Right cardiac atrium (tissue), 5 donors: ENCODE measurements around the gene MUSTN1. TPM values are rescaled to one million over a fixed set of nuclear protein-coding genes. Genes with fewer than 3 reads are reported as not detected.

Experiments
- ATAC-seq, 2 donors: fragments of 200-7000 bp; cut with Tn5 transposase; one replicate each; pipeline versions ENCODE4 v1.8.0 to v1.9.1; 2020; ENCODE audit warnings: moderate library complexity in 2 of 2, mild to moderate bottlenecking in 1 of 2
- DNase-seq, 3 donors: peaks; one replicate each; pipeline ENCODE4 v3.0.0-alpha.2; 2020
- H3K27ac ChIP-seq: one replicate; pipeline ENCODE4 v1.5.1; 2013; ENCODE audit warnings: mild to moderate bottlenecking, low read length, control low read depth, moderate library complexity
- H3K27me3 ChIP-seq: one replicate; pipeline ENCODE4 v1.6.1; 2013; ENCODE audit not compliant: control insufficient read depth, insufficient read depth
- H3K4me1 ChIP-seq: one replicate; pipeline ENCODE4 v1.6.1; 2013; ENCODE audit warnings: low read length; ENCODE audit not compliant: control insufficient read depth, insufficient read depth
- H3K4me3 ChIP-seq: one replicate; pipeline ENCODE4 v1.5.1; 2013; ENCODE audit warnings: low read length, control low read depth
- H3K9me3 ChIP-seq: one replicate; pipeline ENCODE4 v1.6.1; 2013; ENCODE audit warnings: low read length; ENCODE audit not compliant: control insufficient read depth
- WGBS: extraction: QIAGEN DNeasy Blood & Tissue Kit; methylation state at CpG from one replicate; pipeline ENCODE4 v1.1.7; 2013; 5-methylcytosine and 5-hydroxymethylcytosine counted together
- intact Hi-C, 4 donors: fragments of 100-400 bp; cut with DNase I; formaldehyde crosslinking; loops; one replicate each; pipeline versions ENCODE4 v1.11.0 to v1.14.0; 2022 to 2023
- polyA plus RNA-seq: library from polyadenylated mRNA; stranded (reverse); fragments of 200-250 nt; gene quantifications from one replicate; pipeline ENCODE4 v1.2.3, GENCODE V29; 2013
- total RNA-seq, 4 donors: library from RNA; stranded (reverse); fragmentation: NEBNext Ultra II Directional; extraction: Animal tissue kit (Norgen Biotek cat#: 25700); gene quantifications; one replicate each; pipeline ENCODE4 v1.2.1, GENCODE V29; 2021
- donor health status: healthy with polysubstance abuse.
- donor health status: DM: no; HTN: yes; CAD: no.
- donor health status: DM: no; HTN: no; CAD: no.
- donor health status: DM: no; HTN: yes; CAD: no; lungs with severe emphysema.
- donor health status: DM: yes; HTN: yes; CAD: no.

Gene MUSTN1
- total and polyA plus RNA-seq, 5 donors: 12.7 to 152 (median 42.0) TPM

DNA sequence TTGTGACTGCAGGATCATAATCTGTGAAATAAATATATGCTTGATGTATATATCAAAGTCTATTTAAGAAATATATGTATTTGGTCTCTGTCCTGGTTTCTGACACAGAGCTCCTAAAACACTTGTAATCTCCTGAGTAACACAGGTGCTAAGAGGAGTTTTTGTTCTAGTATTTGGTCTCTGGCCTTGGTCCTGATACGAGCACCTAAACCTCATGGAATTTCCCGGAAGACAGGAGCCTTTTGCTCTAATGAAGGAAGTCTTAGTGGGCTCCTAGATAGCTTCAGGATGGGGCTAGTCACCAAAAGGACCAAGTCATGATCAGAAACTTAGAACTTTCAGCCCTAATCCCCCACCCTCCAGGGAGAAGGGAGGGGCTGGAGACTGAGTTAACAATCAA is 19.2 kb upstream of the MUSTN1 start:
- Histone ChIP-seq H3K27ac (no peak overlapping the region), H3K27me3 (no peaks in the 10 kb centered on the region), H3K4me1 (no peaks in the 10 kb centered on the region), H3K9me3 (no peaks in the 10 kb centered on the region), H3K4me3 (no peak overlapping the region)
- WGBS: 91% methylated on average over 2 of the region's 2 CpGs
- intact Hi-C loops: loop anchor here in 2 of 4 donors (5.0 kb wide), 1 partner anchor 218 kb away; no protein-coding TSS in a partner anchor
- no peak for DNase-seq
- no peak for ATAC-seq

DNA sequence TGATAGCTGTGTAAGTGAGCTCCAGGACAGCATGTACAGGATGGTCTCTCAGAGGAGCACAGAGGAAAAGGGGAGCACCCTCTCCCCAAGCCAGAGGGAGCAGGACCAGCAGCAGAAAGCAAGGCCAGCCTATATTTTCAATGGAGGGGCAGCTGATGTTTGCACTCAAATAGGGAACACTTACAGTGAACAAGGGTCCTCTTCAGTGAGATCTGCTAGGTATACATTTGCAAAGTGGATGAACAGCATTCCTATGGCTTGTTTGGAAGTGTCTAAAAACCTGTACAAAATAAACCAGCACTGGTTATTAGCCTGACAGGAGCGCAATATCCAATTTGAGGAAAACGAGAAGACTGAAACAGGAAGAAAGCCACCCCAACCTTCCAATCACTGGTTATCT is 17.6 kb upstream of the MUSTN1 start:
- intact Hi-C loops: loop anchor here in 2 of 4 donors (5.0 kb wide), 1 partner anchor 220 kb away; no protein-coding TSS in a partner anchor
- H3K27me3 ChIP-seq: no peaks in the 10 kb centered on the region
- DNase-seq (no peak), ATAC-seq (no peak)
- no peaks in the 10 kb centered on the region for H3K4me1 ChIP-seq
- no peak overlapping the region for H3K4me3 ChIP-seq
- no peaks in the 10 kb centered on the region for H3K9me3 ChIP-seq
- WGBS: 74% methylated on average over 2 of the region's 2 CpGs
- no peak overlapping the region for H3K27ac ChIP-seq

DNA sequence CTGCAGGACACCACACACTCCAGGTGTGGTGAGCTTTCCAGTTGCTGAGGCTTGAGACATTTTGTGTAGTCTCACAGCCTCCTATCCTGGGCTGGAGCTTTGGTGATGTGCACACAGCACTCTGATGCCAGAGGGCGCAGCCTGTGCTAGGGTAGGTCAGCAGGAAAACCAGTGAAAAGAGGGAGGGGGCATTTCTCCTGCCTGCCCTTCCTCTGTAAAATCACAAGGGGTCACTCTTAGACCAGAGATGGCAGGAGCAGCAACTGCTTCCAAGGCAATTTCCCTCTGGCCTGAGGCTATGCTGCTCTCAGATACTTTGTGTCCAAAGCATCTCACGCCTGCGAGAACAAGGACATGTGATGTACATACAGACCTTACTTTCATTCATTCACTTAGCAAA is 16.5 kb upstream of the MUSTN1 start:
- Histone ChIP-seq H3K27me3 (no peaks in the 10 kb centered on the region), H3K4me1 (no peaks in the 10 kb centered on the region), H3K27ac (no peak overlapping the region), H3K4me3 (no peak overlapping the region), H3K9me3 (no peaks in the 10 kb centered on the region)
- no peak for DNase-seq
- ATAC-seq: peak; percentile 27 to 50
- intact Hi-C loops: loop anchor here in 2 of 4 donors (5.0 kb wide), 1 partner anchor 221 kb away; no protein-coding TSS in a partner anchor
- 75% methylated on average over 3 of the region's 3 CpGs for WGBS

DNA sequence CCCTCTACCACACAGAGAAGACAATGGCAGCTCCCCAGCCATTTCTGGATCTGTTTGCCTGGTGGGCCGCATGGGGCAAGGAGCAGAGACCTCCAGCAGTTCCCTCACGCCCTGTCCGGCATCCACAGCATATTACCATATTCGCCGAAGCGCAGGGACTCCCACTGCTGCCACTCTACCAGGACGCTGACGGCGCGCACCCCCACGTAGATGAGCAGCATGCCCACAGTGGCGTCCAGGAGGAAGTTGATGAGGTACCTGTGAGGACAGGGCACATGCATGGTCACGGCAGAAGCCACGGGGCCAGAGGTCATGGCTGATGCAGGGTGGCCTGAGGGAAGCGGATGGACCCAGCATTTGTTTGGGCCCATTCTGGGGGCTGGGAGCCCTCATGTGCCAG is 14.8 kb upstream of the MUSTN1 start:
- Histone ChIP-seq H3K4me1 (peaks cover 4% of the 10 kb centered on the region), H3K27ac (no peak overlapping the region), H3K4me3 (no peak overlapping the region), H3K9me3 (no peaks in the 10 kb centered on the region), H3K27me3 (no peaks in the 10 kb centered on the region)
- ATAC-seq (no peak), DNase-seq (peak in 1 of 3 donors; percentile 21)
- intact Hi-C loops: loop anchor here in 2 of 4 donors (5.0 kb wide), 1 partner anchor 223 kb away; no protein-coding TSS in a partner anchor
- WGBS: 96% methylated on average over 15 of the region's 15 CpGs

DNA sequence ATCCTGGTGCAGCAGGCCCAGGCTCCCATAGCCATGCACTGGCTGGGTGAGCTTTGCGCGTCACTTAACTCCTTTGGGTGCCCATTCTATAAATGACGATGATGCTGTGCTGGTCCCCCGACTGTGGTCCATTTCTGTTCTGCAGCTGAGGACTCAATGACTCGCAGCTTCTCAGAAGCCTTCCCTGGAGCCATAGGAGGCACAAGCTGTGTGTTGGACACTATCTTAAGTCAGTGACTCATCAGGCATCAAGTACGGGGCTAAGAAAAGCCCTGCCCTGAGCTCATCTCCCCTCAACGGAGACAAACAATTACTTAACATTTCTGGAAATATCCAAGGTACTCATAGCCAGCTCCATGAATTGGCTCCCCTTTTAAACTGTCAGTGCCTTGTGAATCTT is 13.8 kb upstream of the MUSTN1 start:
- no peaks in the 10 kb centered on the region for H3K9me3 ChIP-seq
- no peaks in the 10 kb centered on the region for H3K27me3 ChIP-seq
- WGBS: 67% methylated on average over 7 of the region's 7 CpGs
- ATAC-seq (no peak), DNase-seq (peak in 2 of 3 donors; percentile 5 to 8)
- intact Hi-C loops: no loop called here
- peaks cover 10% of the 10 kb centered on the region for H3K4me1 ChIP-seq
- peak overlapping the region; percentile 34 for H3K27ac ChIP-seq
- H3K4me3 ChIP-seq: no peak overlapping the region

DNA sequence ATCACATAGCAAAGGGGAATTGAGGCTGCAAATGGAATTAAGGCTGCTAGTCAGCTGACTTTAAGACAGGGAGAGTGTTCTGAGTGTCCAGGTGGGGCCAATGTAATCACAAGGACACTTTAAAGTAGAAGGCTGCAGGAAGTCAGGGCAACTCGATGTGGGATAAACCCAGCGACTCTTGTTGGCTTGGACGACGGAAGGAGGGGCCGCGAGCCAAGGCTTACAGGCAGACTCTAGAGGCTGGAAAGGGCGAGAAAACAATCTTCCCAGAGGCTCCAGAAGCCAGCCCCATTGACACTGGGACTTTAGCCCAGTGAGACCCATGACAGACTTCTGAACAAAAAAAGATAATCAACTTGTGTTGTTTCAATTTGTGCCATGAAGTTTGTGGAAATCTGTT is 12.9 kb upstream of the MUSTN1 start:
- DNase-seq (peak in 2 of 3 donors; percentile 5 to 21), ATAC-seq (no peak)
- peaks cover 10% of the 10 kb centered on the region for H3K4me1 ChIP-seq
- H3K9me3 ChIP-seq: no peaks in the 10 kb centered on the region
- WGBS: 90% methylated on average over 7 of the region's 7 CpGs
- H3K4me3 ChIP-seq: no peak overlapping the region
- no peaks in the 10 kb centered on the region for H3K27me3 ChIP-seq
- intact Hi-C loops: no loop called here
- no peak overlapping the region for H3K27ac ChIP-seq

DNA sequence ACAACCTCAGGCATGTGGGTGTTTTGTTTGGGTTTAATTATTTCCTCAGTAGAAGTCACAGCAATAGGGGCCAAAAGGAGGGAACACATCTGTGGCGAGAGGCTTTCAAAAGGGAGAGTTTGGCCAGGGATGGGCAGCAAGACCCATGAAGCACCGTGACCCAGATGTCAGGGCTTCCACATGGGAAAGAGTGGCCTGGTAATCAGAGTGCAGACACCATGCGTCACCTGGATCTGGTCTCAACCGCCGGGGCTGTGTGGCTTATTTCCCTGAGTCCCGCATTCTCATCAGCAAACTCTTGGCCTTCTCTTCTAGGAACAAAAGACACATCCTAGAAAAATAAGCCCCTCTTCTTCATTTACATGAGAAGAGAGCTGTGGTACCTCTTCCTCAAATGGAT is 12.4 kb upstream of the MUSTN1 start:
- intact Hi-C loops: no loop called here
- no peaks in the 10 kb centered on the region for H3K27me3 ChIP-seq
- H3K4me1 ChIP-seq: peaks cover 13% of the 10 kb centered on the region
- H3K4me3 ChIP-seq: no peak overlapping the region
- ATAC-seq: no peak
- no peak overlapping the region for H3K27ac ChIP-seq
- WGBS: 96% methylated on average over 6 of the region's 6 CpGs
- DNase-seq: peak in 1 of 3 donors; percentile 15
- H3K9me3 ChIP-seq: no peaks in the 10 kb centered on the region

DNA sequence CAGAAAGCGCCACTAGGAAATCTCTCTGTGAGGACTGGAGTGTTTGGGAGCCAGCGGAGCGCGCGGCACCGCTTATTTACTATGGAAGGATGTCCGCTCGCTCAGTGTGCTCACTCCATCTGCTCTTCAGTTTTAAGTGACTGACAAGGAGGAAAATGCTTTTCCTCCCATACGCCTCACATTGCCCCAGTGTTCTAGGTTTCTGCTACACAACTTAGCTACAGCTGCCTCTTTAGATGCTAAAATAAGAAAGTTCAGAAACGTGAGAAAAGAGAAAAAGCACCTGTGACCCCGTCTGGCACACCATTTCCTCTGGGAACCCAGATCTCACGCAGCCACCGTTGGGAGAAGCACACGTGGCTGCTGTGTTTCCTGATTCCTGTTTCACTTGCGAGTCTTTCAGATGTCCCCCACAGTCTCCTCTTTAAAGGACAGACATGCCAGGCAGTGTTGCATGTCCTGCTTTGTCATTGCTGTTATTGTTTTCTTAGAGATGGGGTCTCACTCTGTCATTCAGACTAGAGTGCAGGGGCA is 11.7 kb upstream of the MUSTN1 start:
- H3K4me3 ChIP-seq: no peak overlapping the region
- 60% methylated on average over 15 of the region's 15 CpGs for WGBS
- ATAC-seq (no peak), DNase-seq (peak in 2 of 3 donors; percentile 23 to 62)
- H3K9me3 ChIP-seq: no peaks in the 10 kb centered on the region
- peaks cover 13% of the 10 kb centered on the region for H3K4me1 ChIP-seq
- H3K27ac ChIP-seq: no peak overlapping the region
- intact Hi-C loops: no loop called here
- H3K27me3 ChIP-seq: no peaks in the 10 kb centered on the region

DNA sequence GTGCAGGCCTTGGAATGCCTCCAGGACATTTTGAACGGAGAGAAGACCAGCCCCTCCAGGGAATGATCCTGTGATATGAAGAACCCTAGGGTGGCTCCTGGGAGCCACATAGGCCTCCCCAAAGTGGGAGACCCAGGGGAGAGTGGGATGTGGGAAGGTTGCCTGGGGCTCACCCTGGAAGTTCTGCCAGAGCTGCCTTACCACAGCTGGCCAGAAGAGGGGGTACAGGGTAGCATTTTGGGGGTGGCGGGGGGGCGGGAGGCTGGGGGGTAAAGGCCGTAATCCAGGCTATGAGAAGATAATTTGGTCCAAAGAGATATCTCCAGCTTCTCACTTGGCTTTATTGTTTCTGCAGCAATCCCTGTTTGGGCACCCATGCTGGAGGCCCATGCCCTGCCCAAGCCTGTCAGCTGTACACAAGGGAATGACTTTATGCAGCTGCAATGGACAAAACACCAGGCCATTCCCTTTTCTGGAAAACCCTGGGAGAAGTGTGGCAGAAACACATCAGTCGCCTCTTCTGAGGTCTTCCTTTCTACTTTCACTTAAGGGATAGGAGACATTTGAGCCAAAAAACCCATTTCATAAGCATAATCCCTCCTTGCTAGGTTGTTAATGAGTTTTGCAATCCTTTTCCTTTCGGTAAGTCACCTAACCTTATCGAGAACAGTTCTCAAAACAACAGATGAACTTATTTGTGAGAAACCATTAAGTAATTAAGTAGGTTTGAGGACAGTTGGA is 11.0 kb upstream of the MUSTN1 start:
- peaks cover 20% of the 10 kb centered on the region for H3K4me1 ChIP-seq
- WGBS: 70% methylated on average over 7 of the region's 7 CpGs
- intact Hi-C loops: no loop called here
- no peaks in the 10 kb centered on the region for H3K9me3 ChIP-seq
- H3K27ac ChIP-seq: peak overlapping the region; percentile 93
- DNase-seq: peak in 2 of 3 donors; percentile 55 to 66
- H3K4me3 ChIP-seq: no peak overlapping the region
- ATAC-seq: peak; percentile 7 to 28
- H3K27me3 ChIP-seq: no peaks in the 10 kb centered on the region

DNA sequence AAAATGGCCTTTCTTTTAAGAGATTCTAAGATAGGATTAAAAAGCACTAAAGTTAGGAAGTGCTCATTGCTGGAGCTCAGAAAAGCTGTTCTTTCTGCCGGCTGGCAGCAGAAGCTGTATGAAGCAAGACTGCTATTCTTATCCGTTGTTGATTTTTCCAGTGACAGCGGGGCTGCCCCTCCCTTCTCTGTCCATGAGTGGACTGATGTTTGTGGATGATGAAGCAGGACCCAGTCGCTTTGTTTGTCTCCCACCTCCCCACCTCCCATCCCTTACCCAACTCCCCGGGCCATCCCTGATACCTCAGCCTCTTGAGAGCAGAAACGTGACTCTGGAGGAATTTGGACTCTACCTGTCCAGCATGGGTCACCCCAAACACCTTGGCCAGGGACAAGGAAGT is 10.3 kb upstream of the MUSTN1 start:
- WGBS: 18% methylated on average over 6 of the region's 6 CpGs
- intact Hi-C loops: no loop called here
- peak; percentile 81 to 89 for ATAC-seq
- H3K4me1 ChIP-seq: peaks cover 20% of the 10 kb centered on the region
- peak; percentile 68 to 85 (median 72) for DNase-seq
- no peak overlapping the region for H3K4me3 ChIP-seq
- peak overlapping the region; percentile 93 for H3K27ac ChIP-seq
- H3K9me3 ChIP-seq: no peaks in the 10 kb centered on the region
- no peaks in the 10 kb centered on the region for H3K27me3 ChIP-seq

DNA sequence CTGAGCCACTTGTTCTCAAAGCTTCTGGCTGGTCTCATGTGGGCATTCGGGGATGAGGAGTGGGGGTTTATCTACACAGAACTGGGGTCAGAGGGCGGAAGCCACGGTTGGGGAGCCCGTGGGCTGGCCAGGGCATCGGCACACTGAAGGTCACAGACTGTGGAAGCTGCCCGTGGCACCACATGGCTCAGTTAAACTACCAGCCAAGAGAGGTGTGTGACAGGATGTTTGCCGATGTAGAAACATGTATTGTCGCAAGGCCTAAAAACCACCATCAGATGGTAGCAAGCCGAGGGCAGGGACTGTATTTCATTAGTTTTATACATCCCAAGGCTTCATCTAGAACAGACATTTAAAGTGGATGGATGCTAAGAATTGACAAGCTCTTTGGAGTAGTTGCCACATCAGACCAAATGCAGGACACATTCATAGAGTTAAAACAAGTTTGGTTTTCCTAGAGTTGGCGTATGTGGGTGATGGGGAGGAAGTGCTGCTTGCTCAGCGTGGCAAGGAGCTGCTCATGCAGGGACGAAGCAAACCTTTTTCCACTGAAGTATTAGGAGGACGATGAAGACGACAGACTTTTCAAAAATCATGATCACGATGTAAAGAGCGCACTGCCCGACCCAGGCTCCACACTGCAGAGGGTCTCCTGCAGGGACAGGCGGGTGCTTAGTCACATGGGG is 9.6 kb upstream of the MUSTN1 start:
- no peak overlapping the region for H3K4me3 ChIP-seq

More for the DNA sequence above, 9.6 kb upstream of the MUSTN1 start:
- DNase-seq: peak in 2 of 3 donors; percentile 31 to 42
- intact Hi-C loops: no loop called here
- ATAC-seq: peak; percentile 15 to 21
- H3K9me3 ChIP-seq: no peaks in the 10 kb centered on the region
- H3K27me3 ChIP-seq: no peaks in the 10 kb centered on the region
- peak overlapping the region; percentile 73 for H3K27ac ChIP-seq
- peaks cover 20% of the 10 kb centered on the region for H3K4me1 ChIP-seq
- WGBS: 77% methylated on average over 18 of the region's 18 CpGs
